SU-DHL-6 (cell line): ENCODE measurements around the gene SLC10A1.

ENCODE experiments used
- H2AFZ ChIP-seq: fragments of 200-600 bp; sonication (generic); 2 replicates; pipeline ENCODE4 v1.6.1; 2014; ENCODE audit warnings: low read depth, mild to moderate bottlenecking, moderate library complexity, mixed read lengths, antibody characterized with exemption, low read length; ENCODE audit not compliant: severe bottlenecking
- H3F3A ChIP-seq: fragments of 200-600 bp; shearing (Covaris generic); 2 replicates; pipeline ENCODE4 v1.6.0; 2016; ENCODE audit warnings: antibody characterized with exemption, mild to moderate bottlenecking; ENCODE audit not compliant: insufficient read depth
- H3K27ac ChIP-seq: fragments of 200-600 bp; sonication (generic); 2 replicates; pipeline ENCODE4 v1.5.1; 2016; ENCODE audit warnings: low read depth, mild to moderate bottlenecking, low read length, moderate library complexity, mixed read lengths
- H3K27me3 ChIP-seq: fragments of 200-600 bp; sonication (generic), shearing (Covaris generic); 2 replicates; pipeline ENCODE4 v1.6.0; 2014; ENCODE audit warnings: mild to moderate bottlenecking, low read length
- H3K36me3 ChIP-seq: fragments of 200-600 bp; sonication (generic); 2 replicates; pipeline ENCODE4 v1.6.1; 2014; ENCODE audit warnings: mild to moderate bottlenecking, low read length, mixed read lengths
- H3K4me2 ChIP-seq: fragments of 300-600, 200-600 bp; shearing (Covaris generic), sonication (generic); 2 replicates; pipeline ENCODE4 v1.6.0; 2014; ENCODE audit warnings: low read length, low read depth, mild to moderate bottlenecking; ENCODE audit not compliant: poor library complexity, severe bottlenecking
- H3K4me3 ChIP-seq: fragments of 200-600 bp; sonication (generic); 2 replicates; pipeline ENCODE4 v1.5.1; 2014; ENCODE audit warnings: antibody characterized with exemption, low read length, mild to moderate bottlenecking, mixed read lengths; ENCODE audit not compliant: insufficient read depth, poor library complexity, severe bottlenecking
- H3K79me2 ChIP-seq: fragments of 200-600 bp; sonication (generic); 2 replicates; pipeline ENCODE4 v1.6.1; 2014; ENCODE audit warnings: mild to moderate bottlenecking, low read length, moderate library complexity; ENCODE audit not compliant: insufficient read depth
- H3K9ac ChIP-seq: fragments of 200-600 bp; sonication (generic); 2 replicates; pipeline ENCODE4 v1.7.0; 2014; ENCODE audit warnings: mild to moderate bottlenecking, low read length
- H3K9me2 ChIP-seq: fragments of 200-600 bp; sonication (generic); replicated peaks from 2 replicates; pipeline ENCODE4 v1.6.1; 2014; ENCODE audit warnings: low read length; ENCODE audit not compliant: insufficient read depth
- H3K9me3 ChIP-seq: fragments of 200-600 bp; sonication (generic); 2 replicates; pipeline ENCODE4 v1.6.1; 2014; ENCODE audit warnings: low read length, mixed read lengths; ENCODE audit not compliant: insufficient read depth
- H4K20me1 ChIP-seq: fragments of 200-600 bp; sonication (generic); 2 replicates; pipeline ENCODE4 v1.6.1; 2014; ENCODE audit warnings: low read depth, mild to moderate bottlenecking, antibody characterized with exemption, low read length, moderate library complexity, mixed read lengths
- CTCF ChIP-seq: fragments of 200-600 bp; sonication (generic); IDR thresholded peaks from one replicate; pipeline ENCODE4 v1.5.1; 2017; ENCODE audit warnings: antibody characterized with exemption, mild to moderate bottlenecking, low read length, moderate library complexity; ENCODE audit not compliant: insufficient read depth, poor library complexity, severe bottlenecking
- EZH2phosphoT487 ChIP-seq: fragments of 200-600 bp; sonication (generic), shearing (Covaris generic); conservative IDR thresholded peaks from 2 replicates; pipeline ENCODE4 v1.6.1; 2018; ENCODE audit warnings: mild to moderate bottlenecking, antibody characterized with exemption, low read length, moderate library complexity, mixed read lengths

SLC10A1 gene

GRCh38 chr14:69818758-69819191, 21.7 kb upstream of the SLC10A1 start:
- no peak overlapping the region for H3K4me2 ChIP-seq
- peak; percentile 91 for TF ChIP-seq CTCF
- no peak for TF ChIP-seq EZH2phosphoT487

GRCh38 chr14:69816216-69816615, 19.2 kb upstream of the SLC10A1 start:
- H3K9me2 ChIP-seq: no peaks in the 10 kb centered on the region
- no peak for TF ChIP-seq CTCF
- no peak for TF ChIP-seq EZH2phosphoT487
- H3K36me3 ChIP-seq: no peaks in the 10 kb centered on the region
- H3K4me2 ChIP-seq: no peak overlapping the region
- no peaks in the 10 kb centered on the region for H4K20me1 ChIP-seq
- H3K9ac ChIP-seq: no peak overlapping the region
- H3K4me3 ChIP-seq: no peak overlapping the region
- H3K79me2 ChIP-seq: no peaks in the 10 kb centered on the region
- no peaks in the 10 kb centered on the region for H3F3A ChIP-seq
- H2AFZ ChIP-seq: no peak overlapping the region
- no peaks in the 10 kb centered on the region for H3K27me3 ChIP-seq
- no peaks in the 10 kb centered on the region for H3K9me3 ChIP-seq
- H3K27ac ChIP-seq: no peak overlapping the region

More at GRCh38 chr14:69818758-69819191, 21.7 kb upstream of the SLC10A1 start:
- no peak overlapping the region for H3K9ac ChIP-seq
- no peaks in the 10 kb centered on the region for H3K27me3 ChIP-seq
- no peaks in the 10 kb centered on the region for H3K9me2 ChIP-seq
- no peaks in the 10 kb centered on the region for H3F3A ChIP-seq
- H3K4me3 ChIP-seq: no peak overlapping the region
- H4K20me1 ChIP-seq: no peaks in the 10 kb centered on the region
- H3K9me3 ChIP-seq: no peaks in the 10 kb centered on the region
- H3K36me3 ChIP-seq: no peaks in the 10 kb centered on the region
- no peak overlapping the region for H3K27ac ChIP-seq
- H3K79me2 ChIP-seq: no peaks in the 10 kb centered on the region
- H2AFZ ChIP-seq: no peak overlapping the region

DNA sequence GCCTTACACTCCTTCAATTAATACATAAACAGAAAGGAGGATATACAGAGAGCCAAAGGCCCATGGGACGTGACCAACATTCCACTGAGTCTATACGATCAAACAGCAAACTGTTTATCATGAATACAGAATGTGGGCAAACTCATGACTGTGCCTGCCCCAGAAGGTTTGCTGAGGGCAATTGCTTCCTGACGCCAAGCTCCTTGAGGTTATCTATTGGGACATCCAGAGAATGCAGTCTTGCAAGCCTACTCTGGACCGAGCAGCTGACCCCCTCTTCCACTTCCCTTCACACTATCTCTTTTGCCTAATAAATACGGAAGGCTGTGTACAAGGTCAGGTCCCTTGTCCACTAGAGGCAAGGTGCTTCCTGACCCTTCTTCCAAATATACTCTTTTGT, 18.5 kb upstream of the SLC10A1 start:
- H3K4me2 ChIP-seq: no peak overlapping the region
- H3K36me3 ChIP-seq: no peaks in the 10 kb centered on the region
- no peak overlapping the region for H3K4me3 ChIP-seq
- no peaks in the 10 kb centered on the region for H3K79me2 ChIP-seq
- no peak overlapping the region for H3K27ac ChIP-seq
- H2AFZ ChIP-seq: no peak overlapping the region
- no peaks in the 10 kb centered on the region for H3F3A ChIP-seq
- no peak for TF ChIP-seq CTCF
- no peak for TF ChIP-seq EZH2phosphoT487
- H3K9ac ChIP-seq: no peak overlapping the region
- H4K20me1 ChIP-seq: no peaks in the 10 kb centered on the region
- no peaks in the 10 kb centered on the region for H3K9me2 ChIP-seq
- no peaks in the 10 kb centered on the region for H3K9me3 ChIP-seq
- no peaks in the 10 kb centered on the region for H3K27me3 ChIP-seq
